Smooth muscle cell (in vitro differentiated cells): ENCODE data around the gene NKX6-1. TPM values are rescaled to one million over a fixed set of nuclear protein-coding genes. Genes with fewer than 3 reads are reported as not detected.

Experiments used
- DNase-seq: peaks from one replicate; lab custom pipeline; 2025; ENCODE audit not compliant: unreplicated experiment; lab: John Stamatoyannopoulos, UW
- H2AFZ ChIP-seq: fragments of 200-600 bp; sonication (generic); 2 replicates; pipeline ENCODE4 v1.6.0; 2016; ENCODE audit warnings: antibody characterized with exemption, low read depth, mild to moderate bottlenecking
- H3F3A ChIP-seq: fragments of 200-600 bp; sonication (generic); 2 replicates; pipeline ENCODE4 v1.6.0; 2017; ENCODE audit warnings: antibody characterized with exemption, low read depth
- H3K27ac ChIP-seq: fragments of 200-600 bp; sonication (generic); 2 replicates; pipeline ENCODE4 v1.5.1; 2016; ENCODE audit warnings: low read depth, mild to moderate bottlenecking
- H3K27me3 ChIP-seq: fragments of 200-600 bp; sonication (generic); 2 replicates; pipeline ENCODE4 v1.6.1; 2016; ENCODE audit warnings: low read depth, mild to moderate bottlenecking
- H3K36me3 ChIP-seq: fragments of 200-600 bp; sonication (generic); 2 replicates; pipeline ENCODE4 v1.5.1; 2016; ENCODE audit warnings: low read depth
- H3K4me1 ChIP-seq: fragments of 200-600 bp; sonication (generic); 2 replicates; pipeline ENCODE4 v1.5.1; 2016; ENCODE audit warnings: low read depth
- H3K4me2 ChIP-seq: fragments of 200-600 bp; sonication (generic); 2 replicates; pipeline ENCODE4 v1.6.0; 2016; ENCODE audit warnings: mild to moderate bottlenecking
- H3K4me3 ChIP-seq: fragments of 200-600 bp; sonication (generic); 2 replicates; pipeline ENCODE4 v1.5.1; 2016; ENCODE audit warnings: mild to moderate bottlenecking
- H3K79me2 ChIP-seq: fragments of 200-600 bp; sonication (generic); 2 replicates; pipeline ENCODE4 v1.6.0; 2016; ENCODE audit warnings: low read depth, mild to moderate bottlenecking
- H3K9ac ChIP-seq: fragments of 200-600 bp; sonication (generic); 2 replicates; pipeline ENCODE4 v1.6.0; 2016; ENCODE audit warnings: low read depth
- H3K9me3 ChIP-seq: fragments of 200-600 bp; sonication (generic); replicated peaks from 2 replicates; pipeline ENCODE4 v1.5.1; 2016; ENCODE audit warnings: low read depth
- H4K20me1 ChIP-seq: fragments of 200-600 bp; sonication (generic); 2 replicates; pipeline ENCODE4 v1.6.0; 2016; ENCODE audit warnings: low read depth
- WGBS: methylation state at CpG from one replicate; pipeline ENCODE4 v1.1.7; 2016; ENCODE audit warnings: low lambda C conversion rate; 5-methylcytosine and 5-hydroxymethylcytosine counted together
- polyA plus RNA-seq: library from polyadenylated mRNA; unstranded; fragments of >200 nt; fragmentation: Nextera tagmentation; extraction: Ambion mirVana; gene quantifications from 2 replicates; pipeline ENCODE4 v1.2.1, GENCODE V29; 2016
- total RNA-seq: library from RNA; depleted of rRNA; stranded (reverse); fragments of >200 nt; gene quantifications from 2 replicates; pipeline ENCODE4 v1.2.3, GENCODE V29; 2014
- TF ChIP-seq, protein P1 (sequence below): fragments of 200-600 bp; sonication (generic); IDR thresholded peaks from 2 replicates; pipeline ENCODE4 v1.5.1; 2017; ENCODE audit warnings: borderline replicate concordance, mild to moderate bottlenecking, antibody characterized with exemption; ENCODE audit not compliant: insufficient read depth, poor library complexity, severe bottlenecking

Gene NKX6-1
- total and polyA plus RNA-seq, 2 experiments from 2014 or later = not detected

DNA sequence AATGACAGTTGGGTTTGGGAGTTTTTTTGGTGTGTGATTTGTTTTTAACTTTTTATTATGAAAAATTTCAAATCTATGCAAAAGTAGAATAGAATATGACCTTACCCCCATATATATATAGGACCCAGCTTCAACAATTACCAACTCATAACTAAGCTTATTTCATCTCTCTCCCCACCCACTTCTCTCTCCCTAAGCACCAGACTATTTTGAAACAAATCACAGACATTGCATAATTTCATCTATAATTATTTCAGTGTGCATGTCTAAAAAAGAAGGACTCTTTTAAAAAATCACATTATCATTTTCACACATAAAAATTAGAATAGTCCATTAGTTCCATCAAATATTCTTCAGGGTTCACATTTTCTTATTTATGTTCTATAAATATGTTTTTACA is 28.3 kb upstream of the NKX6-1 start:
- Histone ChIP-seq H3K9me3 (no peaks in the 10 kb centered on the region), H3K27me3 (no peaks in the 10 kb centered on the region), H4K20me1 (no peaks in the 10 kb centered on the region), H3K4me1 (no peaks in the 10 kb centered on the region), H3K27ac (no peak overlapping the region), H2AFZ (no peak overlapping the region), H3K4me3 (no peak overlapping the region), H3K79me2 (no peaks in the 10 kb centered on the region), H3F3A (no peaks in the 10 kb centered on the region), H3K36me3 (no peaks in the 10 kb centered on the region), H3K4me2 (no peak overlapping the region), H3K9ac (no peak overlapping the region)
- no peak for DNase-seq
- TF ChIP-seq, protein P1, sequence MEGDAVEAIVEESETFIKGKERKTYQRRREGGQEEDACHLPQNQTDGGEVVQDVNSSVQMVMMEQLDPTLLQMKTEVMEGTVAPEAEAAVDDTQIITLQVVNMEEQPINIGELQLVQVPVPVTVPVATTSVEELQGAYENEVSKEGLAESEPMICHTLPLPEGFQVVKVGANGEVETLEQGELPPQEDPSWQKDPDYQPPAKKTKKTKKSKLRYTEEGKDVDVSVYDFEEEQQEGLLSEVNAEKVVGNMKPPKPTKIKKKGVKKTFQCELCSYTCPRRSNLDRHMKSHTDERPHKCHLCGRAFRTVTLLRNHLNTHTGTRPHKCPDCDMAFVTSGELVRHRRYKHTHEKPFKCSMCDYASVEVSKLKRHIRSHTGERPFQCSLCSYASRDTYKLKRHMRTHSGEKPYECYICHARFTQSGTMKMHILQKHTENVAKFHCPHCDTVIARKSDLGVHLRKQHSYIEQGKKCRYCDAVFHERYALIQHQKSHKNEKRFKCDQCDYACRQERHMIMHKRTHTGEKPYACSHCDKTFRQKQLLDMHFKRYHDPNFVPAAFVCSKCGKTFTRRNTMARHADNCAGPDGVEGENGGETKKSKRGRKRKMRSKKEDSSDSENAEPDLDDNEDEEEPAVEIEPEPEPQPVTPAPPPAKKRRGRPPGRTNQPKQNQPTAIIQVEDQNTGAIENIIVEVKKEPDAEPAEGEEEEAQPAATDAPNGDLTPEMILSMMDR = no peak

DNA sequence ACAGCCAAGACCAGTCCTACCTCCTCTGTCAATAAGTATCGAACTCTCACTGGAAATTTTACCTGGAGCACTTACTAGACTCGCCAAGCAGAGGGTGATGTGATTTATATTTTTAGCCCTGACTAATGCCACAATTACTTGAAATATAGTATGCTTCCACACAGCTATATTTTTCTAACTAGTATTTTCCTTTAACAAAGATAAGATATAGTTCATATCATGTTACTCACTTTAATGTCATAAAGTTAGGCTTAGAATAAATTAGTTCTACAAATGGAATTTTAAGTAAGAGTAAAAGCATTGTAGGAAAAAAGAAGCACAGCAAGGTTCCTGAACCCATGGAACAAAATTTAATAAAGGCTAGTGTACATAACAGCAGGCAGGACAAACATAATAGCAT is 16.0 kb upstream of the NKX6-1 start:
- Histone ChIP-seq H3K9ac (no peak overlapping the region), H3K27me3 (no peaks in the 10 kb centered on the region), H3F3A (no peaks in the 10 kb centered on the region), H3K9me3 (no peaks in the 10 kb centered on the region), H2AFZ (no peak overlapping the region), H3K79me2 (no peaks in the 10 kb centered on the region), H3K27ac (no peak overlapping the region), H3K4me2 (no peak overlapping the region), H4K20me1 (no peaks in the 10 kb centered on the region), H3K4me1 (no peaks in the 10 kb centered on the region), H3K4me3 (no peak overlapping the region), H3K36me3 (no peaks in the 10 kb centered on the region)
- no peak for DNase-seq
- WGBS = 79% methylated on average over 2 of the region's 2 CpGs
- TF ChIP-seq, protein P1 = no peak

DNA sequence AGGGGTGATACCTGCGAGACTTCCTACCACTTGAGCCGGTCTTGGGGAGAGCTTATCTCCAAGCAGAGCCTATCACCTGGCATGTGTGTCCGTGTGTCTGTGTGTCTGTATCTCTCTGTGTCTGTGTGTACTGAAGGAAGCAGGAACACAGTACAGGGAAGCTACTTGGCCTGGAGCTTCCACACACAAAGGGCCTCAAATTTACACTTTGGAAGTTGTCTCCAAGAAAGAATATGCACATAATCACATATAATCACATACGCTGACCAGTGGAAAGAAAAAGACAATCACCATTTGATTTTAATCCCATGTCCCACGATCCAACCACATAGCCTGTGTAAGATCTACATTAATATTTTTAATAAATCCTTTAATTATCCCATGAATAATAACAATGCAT is 13.2 kb upstream of the NKX6-1 start:
- no peaks in the 10 kb centered on the region for H3K36me3 ChIP-seq
- no peak overlapping the region for H2AFZ ChIP-seq
- 88% methylated on average over 5 of the region's 5 CpGs for WGBS
- H3F3A ChIP-seq = no peaks in the 10 kb centered on the region
- no peaks in the 10 kb centered on the region for H4K20me1 ChIP-seq
- no peak overlapping the region for H3K4me2 ChIP-seq
- no peak for DNase-seq
- TF ChIP-seq, protein P1 = no peak
- H3K9me3 ChIP-seq = no peaks in the 10 kb centered on the region
- H3K9ac ChIP-seq = no peak overlapping the region
- no peaks in the 10 kb centered on the region for H3K79me2 ChIP-seq
- no peaks in the 10 kb centered on the region for H3K4me1 ChIP-seq
- H3K4me3 ChIP-seq = no peak overlapping the region
- H3K27ac ChIP-seq = no peak overlapping the region
- H3K27me3 ChIP-seq = peaks cover 5% of the 10 kb centered on the region

DNA sequence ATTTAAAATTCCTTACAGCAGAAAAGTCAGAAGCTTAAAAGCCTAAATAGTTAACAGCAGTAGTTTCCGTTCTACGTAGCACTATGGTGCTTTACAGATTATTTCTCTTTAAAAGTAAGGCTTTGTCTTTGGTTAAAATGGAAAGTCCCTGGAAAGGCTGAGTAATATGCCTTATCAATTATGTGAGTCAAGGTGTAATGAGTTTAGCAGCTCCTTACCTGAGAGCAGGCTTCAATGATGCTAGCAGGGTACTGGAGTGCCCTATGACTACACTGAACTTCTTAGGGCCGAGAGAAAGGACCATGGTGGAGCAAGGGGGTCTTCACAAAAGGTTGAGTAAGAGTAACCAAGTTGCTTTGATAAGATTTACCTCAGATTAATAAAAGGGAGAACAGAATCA is 12.6 kb upstream of the NKX6-1 start:
- H3K4me2 ChIP-seq = no peak overlapping the region
- H3K4me1 ChIP-seq = no peaks in the 10 kb centered on the region
- H3K4me3 ChIP-seq = no peak overlapping the region
- no peaks in the 10 kb centered on the region for H4K20me1 ChIP-seq
- no peaks in the 10 kb centered on the region for H3K36me3 ChIP-seq
- WGBS = 87% methylated on average over 3 of the region's 3 CpGs
- no peak for DNase-seq
- H2AFZ ChIP-seq = no peak overlapping the region
- H3K27ac ChIP-seq = no peak overlapping the region
- TF ChIP-seq, protein P1 = no peak
- H3K9me3 ChIP-seq = no peaks in the 10 kb centered on the region
- no peaks in the 10 kb centered on the region for H3K79me2 ChIP-seq
- no peak overlapping the region for H3K9ac ChIP-seq
- H3F3A ChIP-seq = no peaks in the 10 kb centered on the region
- H3K27me3 ChIP-seq = peaks cover 10% of the 10 kb centered on the region
